Urinary bladder (tissue), 4 donors: ENCODE measurements around the gene RAET1G. TPM values are rescaled to one million over a fixed set of nuclear protein-coding genes. Genes with fewer than 3 reads are reported as not detected.
A peak's percentile ranks its signal among the peaks of the same experiment; 100 is the strongest.
"Not testable (repeated sequence)": the region's sequence is repeated elsewhere in the genome, so short reads cannot be mapped to it uniquely, and the experiment has no call there.

Source experiments
- DNase-seq: peaks from one replicate; pipeline ENCODE4 v3.0.0-alpha.2; 2015; ENCODE audit errors: extremely low spot score
- H3K27ac ChIP-seq: one replicate; pipeline ENCODE4 v1.5.1; 2013; ENCODE audit warnings: low read depth, mild to moderate bottlenecking, moderate library complexity
- H3K36me3 ChIP-seq: one replicate; pipeline ENCODE4 v1.6.1; 2013; ENCODE audit warnings: mild to moderate bottlenecking, moderate library complexity; ENCODE audit not compliant: insufficient read depth
- H3K4me1 ChIP-seq: one replicate; pipeline ENCODE4 v1.6.1; 2013; ENCODE audit warnings: mild to moderate bottlenecking, moderate library complexity; ENCODE audit not compliant: insufficient read depth
- H3K4me3 ChIP-seq: one replicate; pipeline ENCODE4 v1.5.1; 2013; ENCODE audit warnings: low read depth, low read length
- WGBS: extraction: QIAGEN DNeasy Blood & Tissue Kit; methylation state at CpG from one replicate; pipeline ENCODE4 v1.1.7; 2013; 5-methylcytosine and 5-hydroxymethylcytosine counted together
- polyA plus RNA-seq: library from polyadenylated mRNA; stranded (reverse); fragments of 200-250 nt; gene quantifications from one replicate; pipeline ENCODE4 v1.2.3, GENCODE V29; 2013
- total RNA-seq: library from RNA; depleted of rRNA; stranded (reverse); fragments of >200 nt; gene quantifications from one replicate; pipeline ENCODE4 v1.2.3, GENCODE V29; 2014
- donor health status: healthy with polysubstance abuse.
- donor health status: healthy.

The RAET1G gene, protein sequence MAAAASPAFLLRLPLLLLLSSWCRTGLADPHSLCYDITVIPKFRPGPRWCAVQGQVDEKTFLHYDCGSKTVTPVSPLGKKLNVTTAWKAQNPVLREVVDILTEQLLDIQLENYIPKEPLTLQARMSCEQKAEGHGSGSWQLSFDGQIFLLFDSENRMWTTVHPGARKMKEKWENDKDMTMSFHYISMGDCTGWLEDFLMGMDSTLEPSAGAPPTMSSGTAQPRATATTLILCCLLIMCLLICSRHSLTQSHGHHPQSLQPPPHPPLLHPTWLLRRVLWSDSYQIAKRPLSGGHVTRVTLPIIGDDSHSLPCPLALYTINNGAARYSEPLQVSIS
- total RNA-seq: 1.2 TPM
- 3.4 TPM for polyA plus RNA-seq

DNA sequence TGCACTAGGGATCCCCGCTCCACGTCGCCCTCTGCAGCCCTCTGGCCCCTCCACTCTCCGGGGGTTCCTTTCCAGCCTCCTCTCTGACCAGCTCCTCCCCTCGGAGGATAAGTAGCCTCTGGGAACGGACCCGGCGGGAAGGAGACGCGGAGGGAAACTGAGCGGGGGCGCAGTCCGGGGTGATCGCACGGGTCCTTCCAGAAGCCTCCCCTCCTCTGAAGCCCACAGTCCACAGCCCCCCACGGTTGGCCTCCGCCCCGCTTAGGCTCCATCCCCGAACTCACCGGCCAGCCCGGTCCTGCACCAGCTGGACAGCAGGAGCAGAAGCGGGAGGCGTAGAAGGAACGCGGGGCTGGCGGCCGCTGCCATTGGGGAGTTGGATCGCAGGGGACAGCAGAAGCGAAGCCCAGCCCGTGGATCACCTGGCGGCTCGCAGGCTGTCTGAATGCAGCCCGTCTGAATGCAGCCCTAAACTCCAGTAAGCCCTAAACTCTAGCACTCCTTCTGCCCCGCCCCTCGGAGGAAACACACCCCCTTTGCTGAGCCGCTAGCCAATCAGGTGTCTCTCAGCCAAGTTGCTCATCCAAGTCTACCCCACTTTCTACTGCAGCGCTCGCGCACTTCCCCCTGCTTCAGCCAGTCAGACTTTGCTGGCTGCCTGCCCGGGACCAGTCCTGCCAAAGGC lies at the start of gene RAET1G:
Gene RAET1G (minus strand): TSS at position 480 of the 685 bp plus-strand sequence. CDS start 111 bp downstream, at position 369.
- Histone ChIP-seq H3K27ac (no peak within 1 kb of the TSS), H3K4me3 (peak within 1 kb of the TSS; percentile 13), H3K4me1 (no peaks in the 10 kb centered on the region), H3K36me3 (no peaks in the 10 kb centered on the region)
- 1% methylated on average over 40 of the region's 40 CpGs for WGBS
- peak; percentile 88 for DNase-seq

DNA sequence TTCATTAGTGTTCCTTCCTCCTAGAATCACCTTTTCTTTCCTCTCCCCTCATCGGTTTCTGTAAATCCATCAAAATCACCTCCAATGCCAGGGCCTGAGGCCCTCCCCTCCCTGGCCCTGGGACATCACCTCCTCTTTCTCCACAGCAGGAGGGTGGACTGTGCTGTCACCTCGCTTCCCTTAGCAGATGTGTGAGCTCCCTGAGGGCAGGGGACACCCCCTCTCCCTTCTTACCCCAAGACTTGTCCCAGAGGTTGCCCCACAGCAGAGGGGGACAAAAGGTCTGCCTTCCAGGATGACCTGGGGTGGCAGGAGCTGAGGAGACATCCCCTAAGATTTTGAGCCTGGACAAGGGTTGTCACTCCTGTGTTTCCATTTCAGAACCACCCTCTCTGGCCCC lies 46.7 kb upstream of the RAET1G start:
- H3K4me1 ChIP-seq: no peaks in the 10 kb centered on the region
- no peak overlapping the region for H3K4me3 ChIP-seq
- H3K27ac ChIP-seq: no peak overlapping the region
- no peak for DNase-seq
- 83% methylated on average over 2 of the region's 2 CpGs for WGBS
- no peaks in the 10 kb centered on the region for H3K36me3 ChIP-seq

DNA sequence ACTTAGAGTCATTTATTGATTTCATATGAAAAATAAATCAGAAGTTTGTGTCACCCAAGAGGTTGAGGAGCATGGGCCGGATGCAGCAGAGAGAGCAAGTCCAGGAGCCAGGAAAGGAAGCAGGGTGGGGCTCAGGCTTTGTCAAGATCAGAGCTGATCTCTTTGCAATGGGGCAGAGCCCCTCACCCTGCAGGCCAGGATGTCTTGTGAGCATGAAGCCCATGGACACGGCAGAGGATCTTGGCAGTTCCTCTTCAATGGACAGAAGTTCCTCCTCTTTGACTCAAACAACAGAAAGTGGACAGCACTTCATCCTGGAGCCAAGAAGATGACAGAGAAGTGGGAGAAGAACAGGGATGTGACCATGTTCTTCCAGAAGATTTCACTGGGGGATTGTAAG lies 46.0 kb upstream of the RAET1G start:
- 77% methylated on average over 2 of the region's 2 CpGs for WGBS
- H3K36me3 ChIP-seq: not testable (repeated sequence)

DNA sequence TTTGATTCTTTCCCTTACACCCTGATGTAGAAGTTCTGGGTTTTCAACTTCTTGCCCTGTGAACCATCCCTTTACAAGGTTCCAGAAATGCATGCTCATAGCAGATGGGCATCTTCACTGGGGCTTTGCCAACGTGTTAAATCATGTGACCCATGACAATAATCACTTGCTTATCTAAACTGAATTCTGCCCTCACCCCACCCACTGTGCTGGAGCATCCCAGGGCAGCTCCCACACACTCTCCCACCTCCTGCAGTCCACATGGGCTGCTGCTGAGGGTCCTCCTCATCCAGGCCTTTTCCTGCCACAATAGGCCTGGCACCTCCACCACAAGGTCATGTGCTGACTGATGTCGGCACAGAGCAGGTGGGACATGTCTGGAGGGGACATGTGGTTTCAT lies 45.1 kb upstream of the RAET1G start:
- WGBS: 62% methylated on average over 2 of the region's 2 CpGs
- H3K4me3 ChIP-seq, DNase-seq, H3K4me1 ChIP-seq, H3K36me3 ChIP-seq, H3K27ac ChIP-seq: not testable (repeated sequence)

More for the DNA sequence above, 46.0 kb upstream of the RAET1G start:
- DNase-seq, H3K4me1 ChIP-seq, H3K27ac ChIP-seq, H3K4me3 ChIP-seq: not testable (repeated sequence)

DNA sequence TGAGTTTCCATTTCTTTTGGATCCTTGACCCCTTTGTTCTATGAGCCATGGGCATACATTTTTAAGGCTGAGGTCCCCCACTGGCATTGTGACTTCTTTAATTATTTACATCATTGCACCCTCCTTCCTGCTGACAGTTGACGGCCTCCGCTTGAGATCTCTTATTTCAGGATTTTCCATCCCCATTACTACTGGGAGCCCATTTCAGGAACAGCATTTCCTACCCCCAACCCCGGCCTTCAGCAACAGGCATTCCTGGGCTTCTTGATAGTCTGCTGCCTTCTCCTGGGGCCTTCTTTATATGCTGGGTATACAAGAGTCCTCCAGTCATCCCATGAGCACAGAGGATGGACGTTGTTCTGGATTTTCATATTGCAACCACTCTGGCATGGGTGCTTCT lies 44.7 kb upstream of the RAET1G start:
- no peaks in the 10 kb centered on the region for H3K36me3 ChIP-seq
- H3K4me3 ChIP-seq: no peak overlapping the region
- no peaks in the 10 kb centered on the region for H3K4me1 ChIP-seq
- WGBS: 89% methylated on average over 4 of the region's 4 CpGs
- no peak overlapping the region for H3K27ac ChIP-seq
- no peak for DNase-seq

DNA sequence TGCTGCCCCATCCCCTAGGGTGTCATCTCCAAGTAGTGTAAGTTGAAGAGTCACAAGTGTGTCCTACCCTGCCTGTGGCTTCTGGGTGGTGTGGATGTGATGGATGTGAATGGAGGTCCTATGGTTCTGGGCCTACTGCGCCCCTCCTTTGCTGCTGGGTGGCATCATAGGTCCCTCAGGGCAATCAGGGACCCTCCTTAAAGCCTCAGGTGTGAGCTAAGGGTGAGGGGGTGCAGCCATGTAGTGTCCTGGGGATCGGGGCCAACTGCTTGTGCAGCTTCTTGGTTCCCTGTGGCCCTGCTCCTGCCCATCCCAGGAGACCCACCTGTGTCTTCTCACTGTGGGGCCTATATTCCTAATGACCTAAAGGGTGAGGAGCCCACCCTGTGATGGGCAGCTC lies 43.4 kb upstream of the RAET1G start:
- not testable (repeated sequence) for H3K4me1 ChIP-seq, DNase-seq, H3K36me3 ChIP-seq, H3K27ac ChIP-seq, H3K4me3 ChIP-seq
- WGBS: 94% methylated on average over 2 of the region's 2 CpGs

DNA sequence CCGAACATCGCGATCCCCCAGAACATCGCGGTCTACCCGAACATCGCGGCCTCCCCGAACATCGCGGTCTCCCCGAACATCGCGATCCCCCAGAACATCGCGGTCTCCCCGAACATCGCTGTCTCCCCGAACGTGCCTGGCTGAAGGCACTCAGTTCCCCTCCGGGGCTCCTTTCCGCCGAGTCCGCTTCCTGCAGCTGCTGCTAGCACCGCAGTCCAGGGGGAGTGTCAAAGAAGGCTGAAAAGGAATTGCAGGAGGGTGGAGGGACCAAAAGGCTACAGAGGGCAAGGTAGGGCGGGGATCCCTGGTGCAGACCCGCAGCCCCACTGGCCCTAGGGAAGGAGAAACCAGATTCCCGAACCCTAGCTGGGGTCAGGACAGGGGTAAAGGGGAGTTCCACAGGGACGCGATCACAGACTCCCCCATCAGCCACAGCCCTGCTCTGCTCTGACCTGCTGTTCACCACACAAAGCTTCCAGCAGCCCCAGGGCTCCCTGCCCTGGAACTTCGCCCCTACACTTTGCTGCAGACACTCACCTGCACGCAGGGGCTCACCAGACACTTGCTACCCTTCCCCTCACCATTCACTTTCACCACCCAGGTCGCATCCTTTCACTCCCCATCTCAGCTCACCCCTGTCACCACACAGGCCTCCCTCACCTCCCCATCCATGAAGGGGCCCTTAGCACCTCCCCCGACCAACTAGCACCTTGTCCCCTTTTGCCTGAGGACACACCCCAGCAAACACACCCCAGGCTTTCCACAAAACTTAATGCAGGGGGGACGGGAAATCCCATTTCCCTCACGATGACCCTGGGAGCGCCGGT lies 42.5 kb upstream of the RAET1G start:
- Histone ChIP-seq H3K4me1 (no peaks in the 10 kb centered on the region), H3K27ac (no peak overlapping the region), H3K36me3 (no peaks in the 10 kb centered on the region), H3K4me3 (no peak overlapping the region)
- no peak for DNase-seq
- 13% methylated on average over 38 of the region's 38 CpGs for WGBS

DNA sequence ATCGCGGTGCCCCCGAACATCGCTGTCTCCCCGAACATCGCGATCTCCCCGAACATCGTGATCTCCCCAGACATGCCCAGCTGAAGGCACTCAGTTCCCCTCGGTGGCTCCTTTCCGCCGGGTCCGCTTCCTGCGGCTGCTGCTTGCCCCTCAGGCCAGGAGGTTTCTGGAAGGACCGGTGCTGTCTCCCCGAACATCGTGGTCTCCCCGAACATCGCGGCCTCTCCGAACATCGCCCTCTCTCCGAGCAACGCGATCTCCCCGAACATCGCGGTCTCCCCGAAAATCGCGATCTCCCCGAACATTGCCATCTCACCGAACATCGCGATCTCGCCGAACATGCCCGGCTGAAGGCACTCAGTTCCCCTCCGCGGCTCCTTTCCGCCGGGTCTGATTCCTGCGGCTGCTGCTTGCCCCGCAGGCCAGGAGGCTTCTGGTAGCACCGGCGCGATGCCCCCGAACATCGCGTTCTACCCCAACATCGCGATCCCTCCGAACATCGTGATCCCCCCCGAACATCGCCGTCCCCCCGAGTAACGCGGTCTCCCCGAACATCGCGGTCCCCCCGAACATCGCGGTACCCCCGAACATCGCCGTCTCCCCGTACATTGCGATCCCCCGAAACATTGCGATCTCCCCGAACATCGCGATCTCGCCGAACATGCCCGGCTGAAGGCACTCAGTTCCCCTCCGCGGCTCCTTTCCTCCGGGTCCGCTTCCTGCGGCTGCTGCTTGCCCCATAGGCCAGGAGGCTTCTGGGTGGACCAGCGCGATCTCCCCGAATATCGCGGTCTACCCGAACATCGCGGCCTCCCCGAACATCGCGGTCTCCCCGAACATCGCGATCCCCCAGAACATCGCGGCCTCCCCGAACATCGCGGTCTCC lies 41.6 kb upstream of the RAET1G start:
- Histone ChIP-seq H3K36me3 (no peaks in the 10 kb centered on the region), H3K4me3 (peak overlapping the region; percentile 44), H3K27ac (no peak overlapping the region), H3K4me1 (no peaks in the 10 kb centered on the region)
- DNase-seq: no peak
- 2% methylated on average over 103 of the region's 103 CpGs for WGBS

DNA sequence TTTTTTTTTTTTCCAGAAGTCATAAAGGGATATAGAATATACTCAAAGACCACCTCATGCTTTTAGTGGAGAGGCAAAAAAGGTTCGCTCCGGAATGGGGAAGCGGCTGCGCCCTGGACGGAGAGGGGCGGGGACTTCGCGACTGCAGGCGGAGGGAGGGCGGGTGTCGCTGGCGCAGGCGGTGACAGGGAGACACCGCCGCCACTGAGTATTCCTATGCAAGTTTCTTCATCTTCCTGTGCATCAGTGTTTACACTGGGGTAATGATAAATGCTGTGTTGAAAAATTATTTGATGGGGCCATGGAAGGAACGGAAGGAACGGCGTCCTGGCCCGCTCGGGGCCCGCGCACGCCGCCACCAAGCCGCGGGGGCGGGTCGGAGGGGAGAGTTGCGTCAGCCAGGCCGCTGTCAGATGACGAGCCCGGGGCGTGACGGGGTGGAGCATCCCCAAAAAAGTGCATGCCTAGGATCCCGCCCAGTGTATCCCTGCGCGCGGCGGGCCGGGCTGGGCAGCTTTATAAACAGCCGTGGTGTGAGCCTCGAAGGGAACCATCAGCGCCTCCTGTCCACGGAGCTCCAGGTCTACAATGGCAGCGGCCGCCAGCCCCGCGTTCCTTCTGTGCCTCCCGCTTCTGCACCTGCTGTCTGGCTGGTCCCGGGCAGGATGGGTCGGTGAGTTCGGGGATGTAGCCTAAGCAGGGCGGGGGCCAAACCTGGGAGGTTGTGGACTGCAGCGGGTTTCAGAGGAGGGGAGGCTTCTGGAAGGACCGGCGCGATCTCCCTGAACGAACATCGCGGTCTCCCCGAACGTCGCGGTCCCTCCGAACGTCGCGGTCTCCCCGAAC lies 40.8 kb upstream of the RAET1G start, which contains the start of gene ULBP1:
Gene ULBP1 (plus strand): TSS at position 482 of the 846 bp plus-strand sequence. CDS start 107 bp downstream, at position 589.
- DNase-seq: peak; percentile 46
- Histone ChIP-seq H3K4me3 (peak within 1 kb of the TSS; percentile 44), H3K27ac (no peak within 1 kb of the TSS), H3K4me1 (no peaks in the 10 kb centered on the region), H3K36me3 (no peaks in the 10 kb centered on the region)
- under 1% methylated on average over 69 of the region's 69 CpGs for WGBS

DNA sequence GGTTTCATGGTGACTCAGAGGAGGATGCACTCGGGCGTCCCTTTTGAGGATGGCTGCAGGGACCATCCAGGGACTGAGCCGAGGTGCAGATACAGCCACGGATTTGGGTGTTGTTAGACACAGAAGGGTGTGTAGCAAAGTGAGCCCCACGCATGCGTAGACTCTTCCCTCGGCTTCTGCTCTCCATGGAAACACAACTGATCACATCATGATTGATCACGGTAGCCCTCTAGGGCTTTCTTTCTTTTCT lies 40.2 kb upstream of the RAET1G start:
- Histone ChIP-seq H3K4me1 (no peaks in the 10 kb centered on the region), H3K4me3 (peak overlapping the region; percentile 44), H3K27ac (no peak overlapping the region), H3K36me3 (no peaks in the 10 kb centered on the region)
- 22% methylated on average over 8 of the region's 8 CpGs for WGBS
- DNase-seq: no peak

DNA sequence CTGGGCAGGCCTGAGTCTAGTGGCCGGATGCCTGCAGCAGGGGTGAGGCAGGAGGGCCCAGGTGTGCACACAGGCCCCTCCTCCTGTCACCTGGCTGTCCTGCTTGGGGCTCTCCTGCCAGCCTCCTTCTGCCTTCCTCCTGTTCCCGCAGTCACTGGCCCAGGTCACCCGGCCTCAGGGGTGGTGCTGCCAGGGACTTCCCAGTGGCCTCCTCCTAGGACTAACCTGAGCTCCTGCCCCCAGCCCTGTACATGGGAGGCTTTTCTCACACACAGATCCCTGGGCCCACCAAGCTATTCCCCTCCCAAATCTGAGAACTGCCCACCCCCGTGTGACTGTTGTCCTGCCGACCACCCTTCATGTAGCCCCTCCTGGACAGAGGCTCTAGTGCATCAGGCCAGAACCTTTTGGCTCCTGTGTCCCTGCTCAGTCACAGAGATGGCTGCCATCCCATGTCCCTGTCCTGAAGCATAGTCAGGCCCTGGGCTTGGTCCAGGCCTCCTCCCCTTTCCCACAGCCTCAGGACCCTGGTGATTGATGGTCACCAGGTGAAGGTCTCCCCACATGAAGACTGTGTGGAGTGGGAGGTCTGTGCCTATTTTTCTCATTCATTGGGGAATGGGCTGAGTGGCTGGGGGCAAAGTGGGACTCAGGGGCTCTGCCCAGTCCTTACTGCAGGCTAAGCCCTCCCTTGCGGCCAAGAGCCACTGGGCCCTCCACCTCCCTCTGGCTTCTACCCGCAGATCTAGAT lies 39.7 kb upstream of the RAET1G start:
- 74% methylated on average over 7 of the region's 7 CpGs for WGBS
- no peaks in the 10 kb centered on the region for H3K4me1 ChIP-seq
- no peak overlapping the region for H3K4me3 ChIP-seq
- DNase-seq: no peak
- no peak overlapping the region for H3K27ac ChIP-seq
- no peaks in the 10 kb centered on the region for H3K36me3 ChIP-seq
